ENCODE measurements around the gene EPHB1.
"Not testable (repeated sequence)": the region's sequence is repeated elsewhere in the genome, so short reads cannot be mapped to it uniquely, and the experiment has no call there.

Gene EPHB1

GRCh38 chr3:134776518-134776917 lies 18.5 kb upstream of the EPHB1 start:
- TF ChIP-seq ZFX (IDR thresholded peaks at IDR 0.05) (no peak), CTCF (conservative IDR thresholded peaks at IDR 0.05) (no peak)

GRCh38 chr3:134777341-134777740 lies 17.7 kb upstream of the EPHB1 start:
- no peak for TF ChIP-seq ZFX (IDR thresholded peaks at IDR 0.05)
- no peak for TF ChIP-seq CTCF (conservative IDR thresholded peaks at IDR 0.05)
- no peak overlapping the region for H3K27ac ChIP-seq

More at GRCh38 chr3:134776518-134776917, 18.5 kb upstream of the EPHB1 start:
- H3K27ac ChIP-seq, result no peak overlapping the region

GRCh38 chr3:134788283-134788682 lies 6.8 kb upstream of the EPHB1 start:
- not testable (repeated sequence) for H3K27ac ChIP-seq

GRCh38 chr3:134790065-134790464 lies 5.0 kb upstream of the EPHB1 start:
- H3K27ac ChIP-seq, result no peak overlapping the region
- no peak for TF ChIP-seq CTCF (conservative IDR thresholded peaks at IDR 0.05)
- no peak for TF ChIP-seq ZFX (IDR thresholded peaks at IDR 0.05)

- 0 out of 2 replicates have a peak, but pooled peaks have one; percentile 19 for TF ChIP-seq ZFX (IDR thresholded peaks at IDR 0.05)
- no peak for TF ChIP-seq CTCF (conservative IDR thresholded peaks at IDR 0.05)
- H3K27ac ChIP-seq, result no peak overlapping the region
Observed at GRCh38 chr3:134791992-134792391, 3.1 kb upstream of the EPHB1 start.

- TF ChIP-seq ZFX (IDR thresholded peaks at IDR 0.05) (no peak), CTCF (conservative IDR thresholded peaks at IDR 0.05) (no peak)
- no peak overlapping the region for H3K27ac ChIP-seq
Observed at GRCh38 chr3:134792700-134793099, 2.4 kb upstream of the EPHB1 start.

GRCh38 chr3:134793562-134793961 lies 1.5 kb upstream of the EPHB1 start:
- H3K27ac ChIP-seq, result no peak overlapping the region
- no peak for TF ChIP-seq ZFX (IDR thresholded peaks at IDR 0.05)
- TF ChIP-seq CTCF (conservative IDR thresholded peaks at IDR 0.05), result no peak

- no peak overlapping the region for H3K27ac ChIP-seq
- TF ChIP-seq ZFX (IDR thresholded peaks at IDR 0.05) (no peak), CTCF (conservative IDR thresholded peaks at IDR 0.05) (no peak)
Observed at GRCh38 chr3:134794323-134794722, 737 bp upstream of the EPHB1 start.

All from C4-2B (cell line).